Measurements from ENCODE around the gene RCAN2. TPM values are rescaled to one million over a fixed set of nuclear protein-coding genes. Genes with fewer than 3 reads are reported as not detected.

The RCAN2 gene
- total RNA-seq, 1 experiment from 2014 or later, result not detected

GRCh38 chr6:46465294-46466165, 25.7 kb downstream of the RCAN2 start:
- TF ChIP-seq EZH2 (IDR thresholded peaks at IDR 0.05; ENCODE audit: borderline replicate concordance, low read depth, low read length, poor library complexity, severe bottlenecking) (no peak), CTCF (conservative IDR thresholded peaks at IDR 0.05; ENCODE audit: low read depth, low read length) (no peak)
- Histone ChIP-seq H3K27me3 (replicated peaks; ENCODE audit: insufficient read depth, low read depth, low read length, poor library complexity) (peaks cover 8% of the 10 kb centered on the region), H3K36me3 (ENCODE audit: insufficient read depth, low read length, poor library complexity, severe bottlenecking) (no peaks in the 10 kb centered on the region), H3K9me3 (ENCODE audit: low read depth, low read length, poor library complexity, severe bottlenecking) (no peaks in the 10 kb centered on the region), H3K4me1 (ENCODE audit: insufficient read depth, low read length, poor library complexity, severe bottlenecking) (no peaks in the 10 kb centered on the region), H3K4me3 (ENCODE audit: low read depth, low read length, poor library complexity, severe bottlenecking) (no peak overlapping the region), H3K27ac (ENCODE audit: low read depth, low read length, poor library complexity, severe bottlenecking) (no peak overlapping the region)
- no TSS peak for BruUV-seq (replicated peaks)
- peak; percentile 1 for DNase-seq (ENCODE audit: low spot score)
- intact Hi-C loops (cut with micrococcal nuclease; ENCODE audit: unreplicated experiment), result no loop called here
- ChIA-PET CTCF (no interaction called here), POLR2A (ENCODE audit: low non-redundant PET) (no interaction called here)

- no peaks in the 10 kb centered on the region for H3K9me3 ChIP-seq (ENCODE audit: low read depth, low read length, poor library complexity, severe bottlenecking)
- ChIA-PET CTCF (no interaction called here), POLR2A (ENCODE audit: low non-redundant PET) (no interaction called here)
- BruUV-seq (replicated peaks), result no TSS peak
- intact Hi-C loops (cut with micrococcal nuclease; ENCODE audit: unreplicated experiment), result no loop called here
- H3K27me3 ChIP-seq (replicated peaks; ENCODE audit: insufficient read depth, low read depth, low read length, poor library complexity), result peaks cover 11% of the 10 kb centered on the region
- DNase-seq (ENCODE audit: low spot score), result no peak
- H3K36me3 ChIP-seq (ENCODE audit: insufficient read depth, low read length, poor library complexity, severe bottlenecking), result no peaks in the 10 kb centered on the region
- H3K4me3 ChIP-seq (ENCODE audit: low read depth, low read length, poor library complexity, severe bottlenecking), result no peak overlapping the region
- no peak overlapping the region for H3K27ac ChIP-seq (ENCODE audit: low read depth, low read length, poor library complexity, severe bottlenecking)
- no peaks in the 10 kb centered on the region for H3K4me1 ChIP-seq (ENCODE audit: insufficient read depth, low read length, poor library complexity, severe bottlenecking)
- TF ChIP-seq EZH2 (IDR thresholded peaks at IDR 0.05; ENCODE audit: borderline replicate concordance, low read depth, low read length, poor library complexity, severe bottlenecking), result no peak
- TF ChIP-seq CTCF (conservative IDR thresholded peaks at IDR 0.05; ENCODE audit: low read depth, low read length), result no peak
Measured at GRCh38 chr6:46456297-46456696, 35.0 kb downstream of the RCAN2 start.

GRCh38 chr6:46454691-46455090, 36.6 kb downstream of the RCAN2 start:
- H3K9me3 ChIP-seq (ENCODE audit: low read depth, low read length, poor library complexity, severe bottlenecking), result peaks cover under 1% of the 10 kb centered on the region
- H3K4me1 ChIP-seq (ENCODE audit: insufficient read depth, low read length, poor library complexity, severe bottlenecking), result no peaks in the 10 kb centered on the region
- DNase-seq (ENCODE audit: low spot score), result no peak
- no TSS peak for BruUV-seq (replicated peaks)
- H3K27me3 ChIP-seq (replicated peaks; ENCODE audit: insufficient read depth, low read depth, low read length, poor library complexity), result peaks cover 5% of the 10 kb centered on the region
- no peak overlapping the region for H3K4me3 ChIP-seq (ENCODE audit: low read depth, low read length, poor library complexity, severe bottlenecking)
- ChIA-PET CTCF (no interaction called here), POLR2A (ENCODE audit: low non-redundant PET) (no interaction called here)
- H3K27ac ChIP-seq (ENCODE audit: low read depth, low read length, poor library complexity, severe bottlenecking), result no peak overlapping the region
- no peaks in the 10 kb centered on the region for H3K36me3 ChIP-seq (ENCODE audit: insufficient read depth, low read length, poor library complexity, severe bottlenecking)
- no peak for TF ChIP-seq EZH2 (IDR thresholded peaks at IDR 0.05; ENCODE audit: borderline replicate concordance, low read depth, low read length, poor library complexity, severe bottlenecking)
- no peak for TF ChIP-seq CTCF (conservative IDR thresholded peaks at IDR 0.05; ENCODE audit: low read depth, low read length)
- intact Hi-C loops (cut with micrococcal nuclease; ENCODE audit: unreplicated experiment), result no loop called here

Data from A673 (cell line).